GM23338 (cell line): ENCODE data around the gene DOLPP1. TPM values are rescaled to one million over a fixed set of nuclear protein-coding genes. Genes with fewer than 3 reads are reported as not detected.

Source experiments
- ATAC-seq: fragments of 200-7000 bp; cut with Tn5 transposase; 3 replicates; pipeline ENCODE4 v1.9.1; 2020
- DNase-seq: peaks from one replicate; pipeline ENCODE4 v3.0.0-alpha.2; 2015; ENCODE audit warnings: low spot score
- H2AFZ ChIP-seq: fragments of 200-600 bp; sonication (generic); 2 replicates; pipeline ENCODE4 v1.8.0; 2016; ENCODE audit warnings: antibody characterized with exemption, mild to moderate bottlenecking, moderate library complexity
- H3F3A ChIP-seq: fragments of 200-600 bp; sonication (generic); replicated peaks from 2 replicates; pipeline ENCODE4 v1.8.0; 2017; ENCODE audit warnings: antibody characterized with exemption, mixed run types, low read depth
- H3K27ac ChIP-seq: fragments of 200-600 bp; sonication (generic); 2 replicates; pipeline ENCODE4 v1.6.1; 2016; ENCODE audit warnings: low read depth
- H3K27me3 ChIP-seq: fragments of 200-600 bp; sonication (generic); 2 replicates; pipeline ENCODE4 v1.8.0; 2016; ENCODE audit warnings: mild to moderate bottlenecking, mixed run types, moderate library complexity; ENCODE audit not compliant: insufficient read depth
- H3K36me3 ChIP-seq: fragments of 200-600 bp; sonication (generic); 2 replicates; pipeline ENCODE4 v1.8.0; 2016; ENCODE audit warnings: mild to moderate bottlenecking; ENCODE audit not compliant: insufficient read depth
- H3K4me1 ChIP-seq: fragments of 200-600 bp; sonication (generic); 2 replicates; pipeline ENCODE4 v1.8.0; 2016; ENCODE audit warnings: mild to moderate bottlenecking, moderate library complexity; ENCODE audit not compliant: insufficient read depth
- H3K4me2 ChIP-seq: fragments of 200-600 bp; sonication (generic); 2 replicates; pipeline ENCODE4 v1.7.1; 2017; ENCODE audit warnings: mixed run types
- H3K4me3 ChIP-seq: fragments of 200-600 bp; sonication (generic); 2 replicates; pipeline ENCODE4 v1.6.1; 2016; ENCODE audit warnings: mixed run types
- H3K79me2 ChIP-seq: fragments of 200-600 bp; sonication (generic); replicated peaks from 2 replicates; pipeline ENCODE4 v1.8.0; 2017; ENCODE audit warnings: mild to moderate bottlenecking; ENCODE audit not compliant: insufficient read depth
- H3K9me2 ChIP-seq: fragments of 200-600 bp; sonication (generic); 2 replicates; pipeline ENCODE4 v1.8.0; 2017; ENCODE audit not compliant: insufficient read depth
- H4K20me1 ChIP-seq: fragments of 200-600 bp; sonication (generic); replicated peaks from 2 replicates; pipeline ENCODE4 v1.8.0; 2017; ENCODE audit warnings: mild to moderate bottlenecking; ENCODE audit not compliant: insufficient read depth
- H3K27ac Mint-ChIP-seq: 2 replicates; pipeline ENCODE4 v1.8.0; 2020; ENCODE audit warnings: inconsistent platforms, mild to moderate bottlenecking, moderate library complexity, mixed read lengths
- H3K27me3 Mint-ChIP-seq: 3 replicates; pipeline ENCODE4 v1.8.0; 2022; ENCODE audit warnings: low read depth, mild to moderate bottlenecking, moderate library complexity, mixed read lengths, inconsistent platforms; ENCODE audit not compliant: insufficient read depth, poor library complexity
- H3K36me3 Mint-ChIP-seq: 3 replicates; pipeline ENCODE4 v1.8.0; 2021; ENCODE audit warnings: low read depth, mild to moderate bottlenecking, inconsistent platforms, moderate library complexity, mixed read lengths
- H3K4me1 Mint-ChIP-seq: 3 replicates; pipeline ENCODE4 v1.8.0; 2020; ENCODE audit warnings: mild to moderate bottlenecking, inconsistent platforms, mixed read lengths
- H3K4me3 Mint-ChIP-seq: 3 replicates; pipeline ENCODE4 v1.8.0; 2021; ENCODE audit warnings: moderate library complexity, mild to moderate bottlenecking, inconsistent platforms, mixed read lengths
- H3K9me3 Mint-ChIP-seq: 3 replicates; pipeline ENCODE4 v1.8.0; 2020; ENCODE audit warnings: moderate library complexity, mild to moderate bottlenecking, inconsistent platforms, mixed read lengths
- EZH2phosphoT487 ChIP-seq: fragments of 200-600 bp; sonication (generic); IDR thresholded peaks from one replicate; pipeline ENCODE4 v1.8.1; 2018; ENCODE audit warnings: antibody characterized with exemption; ENCODE audit not compliant: unreplicated experiment
- NANOG ChIP-seq: IDR thresholded peaks from 2 replicates; pipeline ENCODE4 v1.6.1; 2016; ENCODE audit warnings: antibody characterized with exemption, borderline replicate concordance
- POLR2AphosphoS5 ChIP-seq: IDR thresholded peaks from 2 replicates; pipeline ENCODE4 v1.6.1; 2016; ENCODE audit warnings: antibody characterized with exemption, low read depth
- polyA plus RNA-seq: library from polyadenylated mRNA; unstranded; fragments of >200 nt; fragmentation: Nextera tagmentation; extraction: Ambion mirVana; gene quantifications from 2 replicates; pipeline ENCODE4 v1.2.1, GENCODE V29; 2016
- total RNA-seq: library from RNA; depleted of rRNA; stranded (reverse); fragments of >200 nt; shearing (Covaris generic); gene quantifications from 2 replicates; pipeline ENCODE4 v1.2.3, GENCODE V29; 2014
- TF ChIP-seq, protein P1 (sequence below): fragments of 250-450 bp; sonication (Bioruptor Pico); IDR thresholded peaks from 2 replicates; pipeline ENCODE4 v1.5.0; 2020; ENCODE audit warnings: mild to moderate bottlenecking, moderate library complexity
- TF ChIP-seq, protein P2 (sequence below), 2 experiments: fragments of 200-600 bp in 1 of 2; sonication (generic) in 1 of 2; conservative IDR thresholded peaks; 2 replicates each; pipeline versions ENCODE4 v1.5.1 to v1.6.1; 2016 to 2017; ENCODE audit warnings: antibody characterized with exemption in 2 of 2, low read depth in 2 of 2, mild to moderate bottlenecking in 2 of 2, moderate library complexity in 1 of 2

The DOLPP1 gene
- total and polyA plus RNA-seq, 2 experiments from 2014 or later: 23.3 to 31.9 TPM

DNA sequence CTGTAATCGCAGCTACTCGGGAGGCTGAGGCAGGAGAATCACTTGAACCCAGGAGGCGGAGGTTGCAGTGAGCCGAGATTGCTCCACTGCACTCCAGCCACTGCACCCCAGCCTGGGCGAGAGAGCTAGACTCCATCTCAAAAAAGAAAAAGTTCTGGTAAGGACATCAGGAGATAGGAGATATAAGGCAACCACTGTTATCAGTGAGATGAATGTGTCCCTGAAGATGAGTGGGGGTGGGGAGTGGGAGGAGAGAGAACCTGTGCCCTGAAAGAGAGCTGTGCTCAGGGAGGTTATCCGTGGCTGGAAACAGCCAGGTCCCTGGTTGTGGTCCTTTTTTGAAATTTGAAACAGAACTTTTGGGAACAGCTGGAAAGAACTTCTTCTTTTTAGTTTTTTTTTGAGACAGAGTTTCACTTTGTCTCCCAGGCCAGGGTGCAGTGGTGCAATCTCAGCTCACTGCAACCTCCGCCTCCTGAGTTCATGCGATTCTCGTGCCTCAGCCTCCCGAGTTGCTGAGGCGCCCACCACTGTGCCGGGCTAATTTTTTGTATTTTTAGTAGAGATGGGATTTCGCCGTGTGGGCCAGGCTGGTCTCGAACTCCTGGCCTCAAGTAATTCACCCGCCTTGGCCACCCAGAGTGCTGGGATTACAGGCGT, 32.9 kb downstream of the DOLPP1 start (continued):
- TF ChIP-seq, protein P1, sequence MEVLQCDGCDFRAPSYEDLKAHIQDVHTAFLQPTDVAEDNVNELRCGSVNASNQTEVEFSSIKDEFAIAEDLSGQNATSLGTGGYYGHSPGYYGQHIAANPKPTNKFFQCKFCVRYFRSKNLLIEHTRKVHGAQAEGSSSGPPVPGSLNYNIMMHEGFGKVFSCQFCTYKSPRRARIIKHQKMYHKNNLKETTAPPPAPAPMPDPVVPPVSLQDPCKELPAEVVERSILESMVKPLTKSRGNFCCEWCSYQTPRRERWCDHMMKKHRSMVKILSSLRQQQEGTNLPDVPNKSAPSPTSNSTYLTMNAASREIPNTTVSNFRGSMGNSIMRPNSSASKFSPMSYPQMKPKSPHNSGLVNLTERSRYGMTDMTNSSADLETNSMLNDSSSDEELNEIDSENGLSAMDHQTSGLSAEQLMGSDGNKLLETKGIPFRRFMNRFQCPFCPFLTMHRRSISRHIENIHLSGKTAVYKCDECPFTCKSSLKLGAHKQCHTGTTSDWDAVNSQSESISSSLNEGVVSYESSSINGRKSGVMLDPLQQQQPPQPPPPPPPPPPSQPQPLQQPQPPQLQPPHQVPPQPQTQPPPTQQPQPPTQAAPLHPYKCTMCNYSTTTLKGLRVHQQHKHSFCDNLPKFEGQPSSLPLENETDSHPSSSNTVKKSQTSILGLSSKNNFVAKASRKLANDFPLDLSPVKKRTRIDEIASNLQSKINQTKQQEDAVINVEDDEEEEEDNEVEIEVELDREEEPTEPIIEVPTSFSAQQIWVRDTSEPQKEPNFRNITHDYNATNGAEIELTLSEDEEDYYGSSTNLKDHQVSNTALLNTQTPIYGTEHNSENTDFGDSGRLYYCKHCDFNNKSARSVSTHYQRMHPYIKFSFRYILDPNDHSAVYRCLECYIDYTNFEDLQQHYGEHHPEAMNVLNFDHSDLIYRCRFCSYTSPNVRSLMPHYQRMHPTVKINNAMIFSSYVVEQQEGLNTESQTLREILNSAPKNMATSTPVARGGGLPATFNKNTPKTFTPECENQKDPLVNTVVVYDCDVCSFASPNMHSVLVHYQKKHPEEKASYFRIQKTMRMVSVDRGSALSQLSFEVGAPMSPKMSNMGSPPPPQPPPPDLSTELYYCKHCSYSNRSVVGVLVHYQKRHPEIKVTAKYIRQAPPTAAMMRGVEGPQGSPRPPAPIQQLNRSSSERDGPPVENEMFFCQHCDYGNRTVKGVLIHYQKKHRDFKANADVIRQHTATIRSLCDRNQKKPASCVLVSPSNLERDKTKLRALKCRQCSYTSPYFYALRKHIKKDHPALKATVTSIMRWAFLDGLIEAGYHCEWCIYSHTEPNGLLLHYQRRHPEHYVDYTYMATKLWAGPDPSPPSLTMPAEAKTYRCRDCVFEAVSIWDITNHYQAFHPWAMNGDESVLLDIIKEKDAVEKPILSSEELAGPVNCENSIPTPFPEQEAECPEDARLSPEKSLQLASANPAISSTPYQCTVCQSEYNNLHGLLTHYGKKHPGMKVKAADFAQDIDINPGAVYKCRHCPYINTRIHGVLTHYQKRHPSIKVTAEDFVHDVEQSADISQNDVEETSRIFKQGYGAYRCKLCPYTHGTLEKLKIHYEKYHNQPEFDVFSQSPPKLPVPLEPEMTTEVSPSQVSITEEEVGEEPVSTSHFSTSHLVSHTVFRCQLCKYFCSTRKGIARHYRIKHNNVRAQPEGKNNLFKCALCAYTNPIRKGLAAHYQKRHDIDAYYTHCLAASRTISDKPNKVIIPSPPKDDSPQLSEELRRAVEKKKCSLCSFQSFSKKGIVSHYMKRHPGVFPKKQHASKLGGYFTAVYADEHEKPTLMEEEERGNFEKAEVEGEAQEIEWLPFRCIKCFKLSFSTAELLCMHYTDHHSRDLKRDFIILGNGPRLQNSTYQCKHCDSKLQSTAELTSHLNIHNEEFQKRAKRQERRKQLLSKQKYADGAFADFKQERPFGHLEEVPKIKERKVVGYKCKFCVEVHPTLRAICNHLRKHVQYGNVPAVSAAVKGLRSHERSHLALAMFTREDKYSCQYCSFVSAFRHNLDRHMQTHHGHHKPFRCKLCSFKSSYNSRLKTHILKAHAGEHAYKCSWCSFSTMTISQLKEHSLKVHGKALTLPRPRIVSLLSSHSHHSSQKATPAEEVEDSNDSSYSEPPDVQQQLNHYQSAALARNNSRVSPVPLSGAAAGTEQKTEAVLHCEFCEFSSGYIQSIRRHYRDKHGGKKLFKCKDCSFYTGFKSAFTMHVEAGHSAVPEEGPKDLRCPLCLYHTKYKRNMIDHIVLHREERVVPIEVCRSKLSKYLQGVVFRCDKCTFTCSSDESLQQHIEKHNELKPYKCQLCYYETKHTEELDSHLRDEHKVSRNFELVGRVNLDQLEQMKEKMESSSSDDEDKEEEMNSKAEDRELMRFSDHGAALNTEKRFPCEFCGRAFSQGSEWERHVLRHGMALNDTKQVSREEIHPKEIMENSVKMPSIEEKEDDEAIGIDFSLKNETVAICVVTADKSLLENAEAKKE (CRISPR knock-in tag): no peak

DNA sequence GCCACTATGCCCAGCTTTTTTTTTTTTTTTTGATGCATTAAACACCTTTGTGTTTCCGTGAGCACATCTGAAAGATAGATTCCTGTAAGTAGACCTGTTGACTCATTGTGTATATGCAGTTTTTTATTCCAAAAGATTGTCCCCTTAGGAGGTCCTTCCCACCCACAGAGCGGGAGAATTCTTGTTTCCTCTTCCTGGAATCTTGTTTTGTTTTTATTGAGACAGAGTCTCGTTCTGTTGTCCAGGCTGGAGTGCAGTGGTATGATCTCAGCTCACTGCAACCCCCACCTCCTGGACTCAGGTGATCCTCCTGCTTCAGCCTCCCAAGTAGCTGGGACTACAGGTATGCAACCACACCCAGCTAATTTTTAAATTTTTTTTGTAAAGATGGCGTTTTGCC, 37.9 kb downstream of the DOLPP1 start:
- Histone ChIP-seq H3K9me2 (no peaks in the 10 kb centered on the region), H4K20me1 (peaks cover 22% of the 10 kb centered on the region), H2AFZ (no peak overlapping the region), H3K4me2 (no peak overlapping the region), H3F3A (no peaks in the 10 kb centered on the region), H3K4me3 (no peak overlapping the region), H3K4me1 (no peaks in the 10 kb centered on the region), H3K36me3 (peaks cover 6% of the 10 kb centered on the region), H3K79me2 (peaks cover 69% of the 10 kb centered on the region), H3K27me3 (no peaks in the 10 kb centered on the region), H3K27ac (no peak overlapping the region)
- Mint-ChIP-seq H3K36me3 (peaks cover 47% of the 10 kb centered on the region), H3K27ac (no peak overlapping the region), H3K9me3 (no peaks in the 10 kb centered on the region), H3K27me3 (peaks cover 5% of the 10 kb centered on the region), H3K4me1 (no peaks in the 10 kb centered on the region; the same call in 2 of the 3 replicates), H3K4me3 (no peak overlapping the region)
- ATAC-seq: no peak
- DNase-seq: no peak
- TF ChIP-seq POLR2AphosphoS5 (no peak), NANOG (no peak), EZH2phosphoT487 (no peak)
- TF ChIP-seq, protein P2, sequence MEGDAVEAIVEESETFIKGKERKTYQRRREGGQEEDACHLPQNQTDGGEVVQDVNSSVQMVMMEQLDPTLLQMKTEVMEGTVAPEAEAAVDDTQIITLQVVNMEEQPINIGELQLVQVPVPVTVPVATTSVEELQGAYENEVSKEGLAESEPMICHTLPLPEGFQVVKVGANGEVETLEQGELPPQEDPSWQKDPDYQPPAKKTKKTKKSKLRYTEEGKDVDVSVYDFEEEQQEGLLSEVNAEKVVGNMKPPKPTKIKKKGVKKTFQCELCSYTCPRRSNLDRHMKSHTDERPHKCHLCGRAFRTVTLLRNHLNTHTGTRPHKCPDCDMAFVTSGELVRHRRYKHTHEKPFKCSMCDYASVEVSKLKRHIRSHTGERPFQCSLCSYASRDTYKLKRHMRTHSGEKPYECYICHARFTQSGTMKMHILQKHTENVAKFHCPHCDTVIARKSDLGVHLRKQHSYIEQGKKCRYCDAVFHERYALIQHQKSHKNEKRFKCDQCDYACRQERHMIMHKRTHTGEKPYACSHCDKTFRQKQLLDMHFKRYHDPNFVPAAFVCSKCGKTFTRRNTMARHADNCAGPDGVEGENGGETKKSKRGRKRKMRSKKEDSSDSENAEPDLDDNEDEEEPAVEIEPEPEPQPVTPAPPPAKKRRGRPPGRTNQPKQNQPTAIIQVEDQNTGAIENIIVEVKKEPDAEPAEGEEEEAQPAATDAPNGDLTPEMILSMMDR (conservative IDR thresholded peaks at IDR 0.05; ENCODE audit: low read depth in 2 of 2): no peak
- TF ChIP-seq, protein P1 (CRISPR knock-in tag): no peak
